ENCODE measurements around the gene LRRC23.
"Not testable (repeated sequence)": the region's sequence is repeated elsewhere in the genome, so short reads cannot be mapped to it uniquely, and the experiment has no call there.

DNA sequence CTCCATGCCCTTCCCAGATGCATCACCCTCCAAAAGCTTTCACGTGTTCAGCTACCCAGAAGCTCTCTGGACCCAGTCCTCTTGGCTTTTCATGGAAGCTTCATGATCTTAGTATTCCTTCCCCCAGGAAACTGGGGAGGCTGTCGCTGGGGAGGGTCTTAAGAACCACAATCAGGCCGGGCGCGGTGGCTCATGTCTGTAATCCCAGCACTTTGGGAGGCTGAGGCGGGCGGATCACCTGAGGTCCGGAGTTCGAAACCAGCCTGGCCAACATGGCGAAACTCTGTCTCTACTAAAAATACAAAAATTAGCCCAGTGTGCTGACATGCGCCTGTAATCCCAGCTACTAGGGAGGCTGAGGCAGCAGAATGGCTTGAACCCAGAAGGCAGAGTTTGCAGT lies 3.5 kb downstream of the LRRC23 start:
- TF ChIP-seq LEF1 (IDR thresholded peaks at IDR 0.05; ENCODE audit: borderline replicate concordance); ELF4 (IDR thresholded peaks at IDR 0.05); TARDBP (IDR thresholded peaks at IDR 0.05); BHLHE40 (IDR thresholded peaks at IDR 0.05; ENCODE audit: borderline replicate concordance); SP1 (IDR thresholded peaks at IDR 0.05); FOXM1 (IDR thresholded peaks at IDR 0.05; ENCODE audit: borderline replicate concordance); FOXA1 (IDR thresholded peaks at IDR 0.05); HDGF (IDR thresholded peaks at IDR 0.05; ENCODE audit: borderline replicate concordance); ARNT (IDR thresholded peaks at IDR 0.05); CTBP1 (IDR thresholded peaks at IDR 0.05; ENCODE audit: borderline replicate concordance); SUZ12 (IDR thresholded peaks at IDR 0.05); FOXK2 (IDR thresholded peaks at IDR 0.05): not testable (repeated sequence)
- TF ChIP-seq, protein P1, sequence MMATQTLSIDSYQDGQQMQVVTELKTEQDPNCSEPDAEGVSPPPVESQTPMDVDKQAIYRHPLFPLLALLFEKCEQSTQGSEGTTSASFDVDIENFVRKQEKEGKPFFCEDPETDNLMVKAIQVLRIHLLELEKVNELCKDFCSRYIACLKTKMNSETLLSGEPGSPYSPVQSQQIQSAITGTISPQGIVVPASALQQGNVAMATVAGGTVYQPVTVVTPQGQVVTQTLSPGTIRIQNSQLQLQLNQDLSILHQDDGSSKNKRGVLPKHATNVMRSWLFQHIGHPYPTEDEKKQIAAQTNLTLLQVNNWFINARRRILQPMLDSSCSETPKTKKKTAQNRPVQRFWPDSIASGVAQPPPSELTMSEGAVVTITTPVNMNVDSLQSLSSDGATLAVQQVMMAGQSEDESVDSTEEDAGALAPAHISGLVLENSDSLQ (IDR thresholded peaks at IDR 0.05): not testable (repeated sequence)
